Karpas-422 (cell line): Measurements from ENCODE around the gene MKI67. TPM values are rescaled to one million over a fixed set of nuclear protein-coding genes. Genes with fewer than 3 reads are reported as not detected.
A peak's percentile ranks its signal among the peaks of the same experiment; 100 is the strongest.

ENCODE experiments used
- DNase-seq: peaks from one replicate; pipeline ENCODE4 v3.0.0-alpha.2; 2015
- H2AFZ ChIP-seq: fragments of 200-600 bp; sonication (generic); 2 replicates; pipeline ENCODE4 v1.6.1; 2014; ENCODE audit warnings: antibody characterized with exemption, low read length, mixed read lengths
- H3K27ac ChIP-seq: fragments of 200-600 bp; sonication (generic); 2 replicates; pipeline ENCODE4 v1.5.1; 2014; ENCODE audit warnings: mild to moderate bottlenecking, low read length, moderate library complexity
- H3K27me3 ChIP-seq: fragments of 200-600 bp; sonication (generic); 2 replicates; pipeline ENCODE4 v1.6.1; 2014; ENCODE audit warnings: low read length, mixed read lengths
- H3K36me3 ChIP-seq: fragments of 200-600 bp; sonication (generic); 2 replicates; pipeline ENCODE4 v1.6.1; 2014; ENCODE audit warnings: low read length, mixed read lengths; ENCODE audit not compliant: insufficient read depth
- H3K4me1 ChIP-seq: fragments of 200-600 bp; sonication (generic); 2 replicates; pipeline ENCODE4 v1.6.1; 2014; ENCODE audit warnings: mild to moderate bottlenecking, low read length, mixed read lengths
- H3K4me2 ChIP-seq: fragments of 200-600 bp; sonication (generic); 2 replicates; pipeline ENCODE4 v1.6.1; 2014; ENCODE audit warnings: low read length, low read depth, mild to moderate bottlenecking; ENCODE audit not compliant: poor library complexity, severe bottlenecking
- H3K4me3 ChIP-seq: fragments of 200-600 bp; sonication (generic); 2 replicates; pipeline ENCODE4 v1.5.1; 2014; ENCODE audit warnings: mild to moderate bottlenecking, antibody characterized with exemption, low read length, mixed read lengths
- H3K79me2 ChIP-seq: fragments of 200-600 bp; sonication (generic); 2 replicates; pipeline ENCODE4 v1.6.1; 2014; ENCODE audit warnings: mild to moderate bottlenecking, low read length, mixed read lengths
- H3K9ac ChIP-seq: fragments of 200-600 bp; sonication (generic); 2 replicates; pipeline ENCODE4 v1.6.0; 2014; ENCODE audit warnings: low read length
- H3K9me2 ChIP-seq: fragments of 200-600 bp; sonication (generic), shearing (Covaris generic); replicated peaks from 2 replicates; pipeline ENCODE4 v1.6.0; 2014; ENCODE audit warnings: mild to moderate bottlenecking, low read length, moderate library complexity; ENCODE audit not compliant: insufficient read depth
- H3K9me3 ChIP-seq: fragments of 300-700, 200-600 bp; sonication (generic); 2 replicates; pipeline ENCODE4 v1.6.1; 2014; ENCODE audit warnings: low read length, mixed read lengths
- H4K20me1 ChIP-seq: fragments of 200-600 bp; sonication (generic); 2 replicates; pipeline ENCODE4 v1.6.1; 2014; ENCODE audit warnings: mild to moderate bottlenecking, antibody characterized with exemption, low read length, low read depth; ENCODE audit not compliant: insufficient read depth
- total RNA-seq: library from RNA; depleted of rRNA; stranded (reverse); fragments of >200 nt; shearing (Covaris generic); gene quantifications from 2 replicates; pipeline ENCODE4 v1.2.3, GENCODE V29; 2014; ENCODE audit warnings: low replicate concordance

Gene MKI67
- total RNA-seq, 1 experiment from 2014 or later: 23.7 TPM

GRCh38 chr10:128081222-128081621 lies 45.0 kb downstream of the MKI67 start:
- Histone ChIP-seq H3K27me3 (no peaks in the 10 kb centered on the region), H3K9me2 (no peaks in the 10 kb centered on the region), H3K36me3 (no peaks in the 10 kb centered on the region; the same call in 1 of the 2 replicates), H2AFZ (no peak overlapping the region), H3K27ac (no peak overlapping the region), H3K4me3 (no peak overlapping the region), H3K4me1 (no peaks in the 10 kb centered on the region), H4K20me1 (no peaks in the 10 kb centered on the region), H3K79me2 (no peaks in the 10 kb centered on the region), H3K4me2 (no peak overlapping the region), H3K9ac (no peak overlapping the region), H3K9me3 (no peaks in the 10 kb centered on the region)
- no peak for DNase-seq

- Histone ChIP-seq H3K4me2 (no peak overlapping the region), H4K20me1 (no peaks in the 10 kb centered on the region), H3K27me3 (no peaks in the 10 kb centered on the region), H2AFZ (no peak overlapping the region), H3K9ac (no peak overlapping the region), H3K36me3 (no peaks in the 10 kb centered on the region; the same call in 1 of the 2 replicates), H3K27ac (no peak overlapping the region), H3K79me2 (no peaks in the 10 kb centered on the region), H3K4me1 (no peaks in the 10 kb centered on the region), H3K4me3 (no peak overlapping the region), H3K9me2 (no peaks in the 10 kb centered on the region), H3K9me3 (no peaks in the 10 kb centered on the region)
- DNase-seq: no peak
These were observed 45.6 kb downstream of the MKI67 start for GRCh38 chr10:128080641-128081040.

GRCh38 chr10:128080231-128080630 lies 46.0 kb downstream of the MKI67 start:
- no peak for DNase-seq
- Histone ChIP-seq H2AFZ (no peak overlapping the region), H3K79me2 (no peaks in the 10 kb centered on the region), H3K36me3 (no peaks in the 10 kb centered on the region; the same call in 1 of the 2 replicates), H3K9ac (no peak overlapping the region), H3K9me2 (no peaks in the 10 kb centered on the region), H4K20me1 (no peaks in the 10 kb centered on the region), H3K27ac (no peak overlapping the region), H3K4me2 (no peak overlapping the region), H3K27me3 (no peaks in the 10 kb centered on the region), H3K9me3 (no peaks in the 10 kb centered on the region), H3K4me3 (no peak overlapping the region), H3K4me1 (no peaks in the 10 kb centered on the region)

GRCh38 chr10:128078136-128078969 lies 47.9 kb downstream of the MKI67 start:
- H3K27ac ChIP-seq: no peak overlapping the region
- H3K4me2 ChIP-seq: no peak overlapping the region
- H2AFZ ChIP-seq: no peak overlapping the region
- no peaks in the 10 kb centered on the region for H3K9me2 ChIP-seq
- DNase-seq: peak; percentile 55
- no peaks in the 10 kb centered on the region for H3K9me3 ChIP-seq
- no peaks in the 10 kb centered on the region for H3K4me1 ChIP-seq
- H3K79me2 ChIP-seq: no peaks in the 10 kb centered on the region
- H3K27me3 ChIP-seq: no peaks in the 10 kb centered on the region
- no peak overlapping the region for H3K4me3 ChIP-seq
- H4K20me1 ChIP-seq: no peaks in the 10 kb centered on the region
- H3K36me3 ChIP-seq: peaks cover 5% of the 10 kb centered on the region; the same call in 1 of the 2 replicates
- H3K9ac ChIP-seq: no peak overlapping the region

- Histone ChIP-seq H3K9ac (no peak overlapping the region), H3K79me2 (no peaks in the 10 kb centered on the region), H3K4me2 (no peak overlapping the region), H3K4me1 (no peaks in the 10 kb centered on the region), H2AFZ (no peak overlapping the region), H4K20me1 (no peaks in the 10 kb centered on the region), H3K36me3 (peaks cover 5% of the 10 kb centered on the region; the same call in 1 of the 2 replicates), H3K27me3 (no peaks in the 10 kb centered on the region), H3K9me3 (no peaks in the 10 kb centered on the region), H3K4me3 (no peak overlapping the region), H3K9me2 (no peaks in the 10 kb centered on the region), H3K27ac (no peak overlapping the region)
- no peak for DNase-seq
These were observed 48.9 kb downstream of the MKI67 start for GRCh38 chr10:128077155-128077875.

- Histone ChIP-seq H4K20me1 (no peaks in the 10 kb centered on the region), H3K9me2 (no peaks in the 10 kb centered on the region), H3K4me3 (no peak overlapping the region), H3K9ac (no peak overlapping the region), H3K79me2 (no peaks in the 10 kb centered on the region), H3K4me1 (no peaks in the 10 kb centered on the region), H3K27me3 (no peaks in the 10 kb centered on the region), H3K36me3 (peaks cover 12% of the 10 kb centered on the region; the same call in 1 of the 2 replicates), H3K4me2 (no peak overlapping the region), H3K9me3 (no peaks in the 10 kb centered on the region), H3K27ac (no peak overlapping the region), H2AFZ (no peak overlapping the region)
- DNase-seq: no peak
These were observed 51.6 kb downstream of the MKI67 start for GRCh38 chr10:128074589-128074988.

GRCh38 chr10:128073890-128074289 lies 52.3 kb downstream of the MKI67 start:
- H3K9me3 ChIP-seq: no peaks in the 10 kb centered on the region
- no peak overlapping the region for H3K9ac ChIP-seq
- H2AFZ ChIP-seq: no peak overlapping the region
- no peaks in the 10 kb centered on the region for H3K79me2 ChIP-seq
- H3K27ac ChIP-seq: no peak overlapping the region
- no peaks in the 10 kb centered on the region for H4K20me1 ChIP-seq
- H3K4me1 ChIP-seq: peaks cover 2% of the 10 kb centered on the region
- H3K27me3 ChIP-seq: no peaks in the 10 kb centered on the region
- no peak for DNase-seq
- H3K4me2 ChIP-seq: no peak overlapping the region
- no peaks in the 10 kb centered on the region for H3K9me2 ChIP-seq
- no peak overlapping the region for H3K4me3 ChIP-seq
- H3K36me3 ChIP-seq: peaks cover 12% of the 10 kb centered on the region; the same call in 1 of the 2 replicates

- no peaks in the 10 kb centered on the region for H3K9me3 ChIP-seq
- no peak for DNase-seq
- H3K36me3 ChIP-seq: peaks cover 12% of the 10 kb centered on the region; the same call in 1 of the 2 replicates
- no peak overlapping the region for H3K4me2 ChIP-seq
- H4K20me1 ChIP-seq: no peaks in the 10 kb centered on the region
- H3K4me1 ChIP-seq: peaks cover 9% of the 10 kb centered on the region
- H3K27me3 ChIP-seq: no peaks in the 10 kb centered on the region
- no peaks in the 10 kb centered on the region for H3K9me2 ChIP-seq
- no peaks in the 10 kb centered on the region for H3K79me2 ChIP-seq
- H3K27ac ChIP-seq: no peak overlapping the region
- H2AFZ ChIP-seq: no peak overlapping the region
- no peak overlapping the region for H3K9ac ChIP-seq
- no peak overlapping the region for H3K4me3 ChIP-seq
These were observed 53.1 kb downstream of the MKI67 start for GRCh38 chr10:128072941-128073645.
